D721Med (cell line): ENCODE measurements around the gene EPHA2.

Experiments used
- DNase-seq: peaks from one replicate; pipeline ENCODE4 v3.0.0; 2011; ENCODE audit warnings: low spot score; ENCODE audit not compliant: insufficient read length
- FAIRE-seq: peaks from 2 replicates; lab custom pipeline; 2011; peaks lifted over from hg19 to GRCh38; lab: Jason Lieb, UNC
- TF ChIP-seq, protein P1 (sequence below): IDR thresholded peaks from 2 replicates; pipeline ENCODE4 v1.5.1; 2012; ENCODE audit warnings: mild to moderate bottlenecking, control low read depth; ENCODE audit not compliant: insufficient read depth; ENCODE audit errors: missing control alignments

Gene EPHA2

DNA sequence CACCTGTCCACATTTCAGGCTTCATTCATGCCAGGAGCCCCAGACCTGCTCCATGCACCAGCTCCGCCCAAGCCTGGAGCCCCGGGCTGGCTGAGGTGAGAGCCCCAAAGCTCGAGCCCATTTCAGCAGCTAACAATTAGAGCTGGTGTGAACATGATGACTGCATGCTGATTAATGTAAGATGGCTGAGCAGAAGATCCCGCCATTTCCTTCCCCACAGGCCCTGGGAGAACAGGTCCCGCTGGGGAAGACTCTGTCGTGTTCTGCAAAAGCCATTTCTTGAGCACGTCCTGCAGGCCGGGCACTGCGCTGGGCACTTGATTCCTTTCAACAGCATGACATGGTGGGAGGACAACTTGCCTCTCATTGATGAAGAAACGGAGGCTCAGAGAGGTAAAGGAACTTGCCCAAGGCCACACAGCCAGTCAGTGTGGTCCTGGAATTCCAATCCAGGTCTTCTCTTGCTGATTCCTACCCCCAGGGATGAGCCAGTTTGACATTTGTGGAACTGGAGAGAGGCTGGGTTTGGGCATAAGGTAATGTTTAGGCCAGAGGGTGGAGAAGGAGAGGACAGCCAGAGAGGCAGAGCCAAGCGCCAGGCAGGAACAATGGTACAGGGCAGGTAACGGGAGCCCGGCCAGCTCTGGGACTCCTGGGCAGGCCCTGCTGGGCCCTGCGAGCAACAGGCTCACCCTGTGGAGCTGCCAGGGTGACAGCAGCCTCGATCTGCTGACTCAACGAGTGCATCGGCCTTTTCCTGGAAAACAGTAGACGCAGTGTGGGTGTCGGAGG lies 28.1 kb upstream of the EPHA2 start:
- TF ChIP-seq, protein P1, sequence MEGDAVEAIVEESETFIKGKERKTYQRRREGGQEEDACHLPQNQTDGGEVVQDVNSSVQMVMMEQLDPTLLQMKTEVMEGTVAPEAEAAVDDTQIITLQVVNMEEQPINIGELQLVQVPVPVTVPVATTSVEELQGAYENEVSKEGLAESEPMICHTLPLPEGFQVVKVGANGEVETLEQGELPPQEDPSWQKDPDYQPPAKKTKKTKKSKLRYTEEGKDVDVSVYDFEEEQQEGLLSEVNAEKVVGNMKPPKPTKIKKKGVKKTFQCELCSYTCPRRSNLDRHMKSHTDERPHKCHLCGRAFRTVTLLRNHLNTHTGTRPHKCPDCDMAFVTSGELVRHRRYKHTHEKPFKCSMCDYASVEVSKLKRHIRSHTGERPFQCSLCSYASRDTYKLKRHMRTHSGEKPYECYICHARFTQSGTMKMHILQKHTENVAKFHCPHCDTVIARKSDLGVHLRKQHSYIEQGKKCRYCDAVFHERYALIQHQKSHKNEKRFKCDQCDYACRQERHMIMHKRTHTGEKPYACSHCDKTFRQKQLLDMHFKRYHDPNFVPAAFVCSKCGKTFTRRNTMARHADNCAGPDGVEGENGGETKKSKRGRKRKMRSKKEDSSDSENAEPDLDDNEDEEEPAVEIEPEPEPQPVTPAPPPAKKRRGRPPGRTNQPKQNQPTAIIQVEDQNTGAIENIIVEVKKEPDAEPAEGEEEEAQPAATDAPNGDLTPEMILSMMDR: no peak
- DNase-seq: no peak
- FAIRE-seq: no peak

DNA sequence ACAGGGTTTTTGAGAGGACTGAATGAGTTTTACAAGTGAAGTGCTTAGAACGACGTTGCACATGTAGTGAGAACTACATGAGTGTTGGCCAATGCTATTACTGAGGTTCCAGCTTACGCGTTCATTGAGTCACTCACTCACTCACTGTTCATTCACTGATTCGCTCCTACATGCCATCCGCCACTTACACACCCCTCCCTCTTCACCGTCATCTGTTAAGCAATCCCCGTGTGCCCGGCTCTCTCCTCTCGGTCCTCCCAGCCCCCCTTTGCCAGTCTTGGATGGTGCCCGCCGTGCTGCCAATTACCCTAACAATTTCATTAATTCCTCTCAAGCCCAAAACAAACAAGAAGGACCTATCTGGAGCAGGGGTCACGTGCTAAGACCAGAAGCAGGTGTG lies 27.3 kb upstream of the EPHA2 start:
- FAIRE-seq: no peak
- TF ChIP-seq, protein P1: no peak
- DNase-seq: no peak

DNA sequence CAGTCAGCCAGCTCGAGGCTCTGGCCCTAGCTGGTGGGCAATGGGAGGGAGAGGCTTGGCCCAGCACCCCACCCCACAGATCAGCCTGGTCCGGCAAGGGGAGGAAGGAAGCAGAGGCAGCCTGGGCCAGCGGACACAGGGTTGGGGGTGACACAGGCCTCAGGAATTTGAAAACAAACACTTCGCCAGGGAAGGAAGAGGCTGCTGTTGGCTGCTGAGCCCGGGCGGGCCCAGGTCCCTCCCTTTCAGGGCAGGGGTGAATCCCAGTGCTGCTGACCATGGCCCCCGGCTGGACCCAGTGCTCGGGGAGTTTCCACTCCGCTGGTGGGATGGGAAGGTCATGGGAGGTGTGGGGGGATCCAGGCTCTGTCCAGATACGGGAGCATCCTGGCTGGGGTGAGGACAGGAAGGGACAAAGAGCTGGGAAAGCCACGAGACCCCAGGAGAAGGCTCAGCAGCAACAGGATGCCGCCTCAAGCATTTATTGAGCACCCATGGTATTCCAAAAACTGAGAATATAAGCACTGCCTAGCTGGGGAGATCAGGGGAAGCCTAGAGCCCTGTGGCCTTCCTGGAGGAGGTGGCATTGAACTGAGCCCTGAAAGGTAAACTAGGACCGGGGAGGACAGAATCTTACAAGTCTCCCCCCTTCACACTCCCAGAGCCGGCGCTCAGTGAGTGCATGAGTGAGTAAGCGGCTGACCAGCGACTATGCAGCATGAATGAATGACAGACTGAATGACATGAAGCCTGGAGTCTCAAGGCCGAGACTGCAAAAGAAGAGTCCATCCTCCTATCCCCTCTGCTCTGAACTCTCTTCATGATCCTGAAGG lies 26.2 kb upstream of the EPHA2 start:
- DNase-seq (no peak), FAIRE-seq (no peak)
- TF ChIP-seq, protein P1: no peak

DNA sequence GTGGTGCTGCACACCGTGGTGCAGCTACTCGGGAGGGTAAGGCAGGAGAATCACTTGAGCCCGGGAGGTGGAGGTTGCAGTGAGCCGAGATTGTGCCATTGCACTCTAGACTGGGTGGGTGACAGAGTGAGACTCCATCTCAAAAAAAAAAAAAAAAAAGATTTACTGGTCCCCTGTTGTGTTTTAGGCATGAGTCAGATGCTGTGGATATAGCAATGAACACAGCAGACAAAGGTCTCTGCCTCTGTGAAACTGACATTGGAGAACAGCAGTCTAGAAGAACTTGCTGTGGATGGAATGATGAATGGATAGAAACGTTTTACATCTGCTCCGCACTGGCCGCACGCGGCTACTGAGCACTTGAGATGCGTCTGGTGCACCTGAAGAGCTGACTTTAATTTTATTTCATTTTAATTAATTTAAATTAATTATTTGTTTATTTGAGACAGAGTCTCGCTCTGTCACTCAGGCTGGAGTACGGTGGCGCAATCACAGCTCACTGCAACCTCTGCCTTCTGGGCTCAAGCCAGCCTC lies 24.5 kb upstream of the EPHA2 start:
- TF ChIP-seq, protein P1: no peak
- FAIRE-seq: no peak
- DNase-seq: no peak

DNA sequence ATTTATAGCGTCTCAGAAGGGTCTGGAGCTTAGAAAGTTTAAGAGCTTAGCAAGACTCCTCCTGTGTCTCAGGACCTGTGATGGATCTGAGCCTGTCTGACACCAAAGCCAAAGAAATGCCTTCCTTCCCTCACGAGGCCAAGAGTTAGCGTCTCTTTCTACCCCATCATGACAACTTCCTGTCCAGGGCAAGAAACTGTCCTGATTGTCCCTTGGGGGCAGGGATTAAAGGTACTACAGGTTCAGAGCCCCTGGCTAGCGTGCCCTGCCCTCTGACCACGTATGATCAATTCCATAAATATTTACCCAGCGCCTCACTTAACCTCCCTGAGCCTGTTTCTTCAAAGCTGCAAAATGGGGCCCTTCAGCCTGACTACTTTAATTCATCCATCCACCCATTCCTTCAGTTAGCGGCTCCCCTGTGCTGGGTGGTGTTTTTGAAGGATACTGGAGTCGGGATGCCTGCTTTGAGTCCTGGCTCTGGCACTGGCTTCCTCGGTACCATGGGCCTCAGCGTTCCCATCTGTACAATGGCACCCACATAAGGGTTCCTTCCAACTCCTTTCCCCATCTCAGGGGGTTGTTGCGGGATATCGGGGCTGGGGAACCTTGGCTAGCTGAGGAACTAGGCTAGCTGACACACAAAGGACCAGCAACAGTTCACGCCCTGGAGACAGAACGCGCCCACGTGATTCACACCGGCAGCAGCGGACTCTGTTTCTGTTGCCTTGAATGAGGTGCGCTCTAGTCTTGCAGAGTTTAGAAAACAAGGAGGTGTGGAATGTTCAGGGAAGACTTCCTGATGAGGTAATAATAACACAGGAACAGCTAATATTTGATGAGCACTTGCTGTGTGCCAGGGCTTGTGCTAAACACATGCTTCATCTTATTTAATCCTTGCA lies 23.0 kb upstream of the EPHA2 start:
- FAIRE-seq: no peak
- TF ChIP-seq, protein P1: no peak
- no peak for DNase-seq

DNA sequence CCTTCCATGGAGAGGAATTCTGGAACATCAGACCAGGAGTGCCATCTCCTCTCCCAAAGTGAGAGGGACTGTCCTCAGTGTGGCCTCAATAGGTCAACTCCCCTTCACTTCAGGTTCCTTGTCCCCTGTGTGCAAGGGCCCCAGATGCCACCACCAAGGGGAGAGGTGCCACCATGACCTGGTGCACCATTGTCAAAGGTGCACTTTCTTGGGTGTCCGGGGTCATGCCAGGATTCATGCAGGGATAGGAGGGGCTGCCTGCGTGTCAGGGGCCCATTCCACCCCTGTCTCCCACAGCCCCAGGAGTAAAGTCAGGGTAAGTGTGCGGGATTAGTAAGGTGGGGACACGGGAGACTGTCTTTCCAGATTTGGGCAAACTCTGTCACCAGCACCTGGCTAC lies 21.4 kb upstream of the EPHA2 start:
- TF ChIP-seq, protein P1: no peak
- DNase-seq (no peak), FAIRE-seq (no peak)
